GM19397 (cell line): ENCODE measurements around the gene HSDL1.
A peak's percentile ranks its signal among the peaks of the same experiment; 100 is the strongest.
"Not testable (repeated sequence)": the region's sequence is repeated elsewhere in the genome, so short reads cannot be mapped to it uniquely, and the experiment has no call there.

Experiments
- ATAC-seq: cut with Tn5 transposase; IDR thresholded peaks from one replicate; pipeline ENCODE4 v1.9.1; 2021; ENCODE audit warnings: mild to moderate bottlenecking, moderate library complexity; ENCODE audit not compliant: unreplicated experiment

Gene HSDL1

DNA sequence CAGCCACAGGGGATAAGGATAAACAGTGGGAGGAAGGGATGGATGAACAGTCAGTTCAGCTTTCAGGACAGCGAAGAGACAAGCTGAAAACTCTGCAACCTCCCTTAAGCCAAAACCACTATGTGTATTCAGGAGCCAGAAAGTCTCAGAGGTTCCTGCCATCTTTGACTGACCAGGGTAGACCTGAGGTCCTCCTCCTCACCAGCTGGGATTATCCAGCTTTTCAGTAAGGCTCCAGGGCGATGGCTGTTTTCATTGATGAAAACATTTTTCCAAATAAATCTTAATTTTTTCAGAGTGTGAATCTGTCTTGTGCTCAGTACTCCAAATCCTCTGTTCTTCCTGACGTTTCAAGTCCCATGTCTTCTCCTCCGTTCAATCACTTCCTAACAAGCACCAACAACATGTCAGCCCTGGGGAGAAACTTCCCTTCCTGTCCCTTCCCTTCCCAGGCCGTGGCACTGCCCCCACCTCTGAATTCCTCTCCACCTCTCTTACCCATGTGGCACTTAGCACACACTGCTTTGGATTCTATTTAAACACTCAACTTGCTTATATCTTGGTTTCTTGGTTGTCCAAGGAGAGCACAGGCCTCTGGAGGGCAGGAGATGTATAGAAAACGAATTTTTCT, 5.2 kb downstream of the HSDL1 start:
- no peak for ATAC-seq

DNA sequence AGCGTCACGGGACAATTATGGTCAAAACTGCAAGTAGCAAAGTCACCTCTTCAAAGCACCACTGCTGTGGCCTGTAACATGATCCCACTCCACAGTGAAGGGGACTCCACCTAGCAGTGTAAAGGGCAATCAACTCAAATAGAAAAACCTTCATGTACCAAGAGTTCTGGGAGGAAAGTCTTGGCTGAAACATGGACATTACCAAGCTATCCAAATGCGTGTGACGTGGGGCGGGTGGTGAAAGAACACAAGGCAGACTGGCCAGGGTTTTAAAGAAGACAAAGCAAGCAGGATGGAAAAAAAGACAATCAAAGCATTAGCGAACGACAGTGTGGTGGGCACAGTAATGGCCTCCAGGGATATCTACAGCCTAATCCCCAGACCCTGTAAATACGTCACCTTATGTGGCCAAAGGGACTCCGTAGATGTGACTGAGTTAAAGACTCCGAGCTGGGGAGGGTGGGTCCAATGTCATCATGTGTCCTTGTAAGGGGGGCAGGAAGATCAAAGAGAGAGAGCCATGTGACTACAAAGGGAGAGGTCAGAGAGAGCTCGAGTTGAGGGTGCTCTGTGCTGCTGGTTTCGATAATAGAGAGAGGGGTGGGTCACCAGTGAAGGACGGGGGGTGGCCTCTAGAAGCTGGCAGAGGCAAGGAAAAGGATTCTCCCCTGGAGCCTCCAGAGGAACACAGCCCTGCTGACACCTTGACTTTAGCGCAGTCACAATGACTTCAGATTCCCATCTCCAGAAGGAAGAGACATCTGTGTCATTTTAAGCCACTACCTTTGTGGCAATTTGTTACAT, 6.0 kb downstream of the HSDL1 start:
- ATAC-seq: no peak

DNA sequence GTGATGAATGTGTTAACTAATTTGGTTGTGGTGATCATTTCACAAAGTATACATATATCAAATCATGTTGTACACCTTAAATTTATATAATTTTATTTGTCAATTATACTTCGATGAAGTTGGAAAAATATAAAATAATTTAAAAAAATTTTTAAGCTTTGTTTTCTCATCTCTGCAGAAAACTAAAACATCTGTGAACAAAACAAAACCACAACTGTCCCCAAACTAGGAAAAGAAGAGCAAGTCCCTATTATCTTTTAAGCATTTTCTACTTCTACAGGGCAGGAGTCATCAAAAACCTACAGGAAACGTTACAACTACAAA, 6.5 kb downstream of the HSDL1 start:
- no peak for ATAC-seq

DNA sequence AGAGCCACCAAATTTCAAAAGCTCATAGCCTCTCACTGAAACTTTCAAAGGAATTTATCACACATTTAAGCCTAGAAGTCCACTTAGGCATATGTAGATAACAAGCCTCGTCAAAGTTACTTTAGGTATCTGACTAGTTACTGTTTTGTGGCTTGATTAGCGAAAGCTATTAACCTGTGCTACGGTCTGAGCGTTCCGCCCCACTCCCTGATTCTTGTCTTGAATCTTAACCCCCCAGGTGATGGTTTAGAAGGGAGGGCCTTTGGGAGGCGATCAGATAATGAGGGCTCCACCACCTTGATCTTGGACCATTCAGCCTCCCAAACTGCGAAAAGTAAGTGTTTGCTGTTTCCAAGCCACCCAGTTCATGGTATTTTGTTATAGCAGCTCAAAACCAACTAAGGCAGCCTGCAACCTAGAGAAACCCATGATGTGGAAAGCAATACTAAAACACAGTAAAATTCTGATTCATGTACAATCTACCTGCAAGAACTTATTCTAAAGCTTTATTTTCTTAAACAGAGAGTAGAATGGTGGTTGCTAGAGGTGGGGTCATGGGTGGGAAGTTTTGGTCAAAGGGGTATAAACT, 7.1 kb downstream of the HSDL1 start:
- no peak for ATAC-seq

DNA sequence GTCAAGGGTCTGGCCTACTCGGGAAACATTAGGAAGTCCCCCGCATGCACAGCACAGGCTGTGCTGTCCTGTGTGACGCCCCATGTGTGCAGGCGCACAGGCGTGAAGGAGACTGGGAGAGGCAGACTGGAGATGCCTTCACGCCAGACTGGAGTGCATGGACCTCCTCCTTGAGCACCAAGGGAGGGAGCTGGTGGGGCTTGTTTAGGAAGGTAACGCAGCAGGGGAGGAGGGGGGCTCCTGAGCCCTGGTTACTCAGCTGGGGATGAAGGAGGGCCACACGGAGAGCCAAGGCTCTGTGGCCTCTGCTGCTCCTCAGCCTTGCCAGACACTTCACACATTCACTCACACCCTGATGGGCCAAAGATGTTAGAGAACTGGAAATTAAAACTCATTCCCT, 7.7 kb downstream of the HSDL1 start:
- ATAC-seq: no peak

DNA sequence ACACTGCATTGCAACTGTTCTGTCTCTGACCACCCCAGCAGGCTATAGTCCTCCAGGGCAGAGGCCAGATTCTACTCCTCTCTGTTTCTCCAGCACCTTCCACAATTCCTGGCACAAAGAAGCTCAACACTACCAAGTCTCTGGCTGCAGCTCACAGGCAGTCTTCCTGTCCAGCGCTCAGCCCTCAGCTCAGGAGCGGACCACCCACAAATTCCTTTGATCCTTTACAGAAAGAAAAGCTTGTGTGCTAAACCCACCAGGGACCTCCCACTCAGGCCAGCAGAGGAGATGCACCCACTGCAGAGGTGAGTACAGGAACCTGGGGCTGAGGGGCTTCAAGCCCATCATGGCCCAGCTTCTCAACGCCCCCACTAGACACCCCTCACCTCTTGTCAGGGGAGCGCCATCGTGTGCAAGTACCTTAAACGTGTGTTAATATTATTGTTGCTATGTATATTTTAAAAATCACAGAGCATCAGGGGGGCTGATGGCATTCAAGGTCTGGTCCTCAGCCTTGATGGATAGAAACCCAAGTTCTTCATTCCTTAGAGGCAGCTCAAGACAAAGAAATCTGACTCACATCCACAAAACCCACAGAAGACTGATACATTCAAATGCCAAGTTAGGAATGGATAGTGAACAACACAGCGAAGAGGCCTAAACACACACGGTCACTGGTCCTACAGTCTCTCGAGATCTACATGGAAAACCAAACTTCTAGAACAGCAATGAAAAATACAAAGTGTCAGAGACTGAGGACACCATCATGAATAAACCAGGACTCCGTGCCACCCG, 8.4 kb downstream of the HSDL1 start:
- ATAC-seq: no peak

DNA sequence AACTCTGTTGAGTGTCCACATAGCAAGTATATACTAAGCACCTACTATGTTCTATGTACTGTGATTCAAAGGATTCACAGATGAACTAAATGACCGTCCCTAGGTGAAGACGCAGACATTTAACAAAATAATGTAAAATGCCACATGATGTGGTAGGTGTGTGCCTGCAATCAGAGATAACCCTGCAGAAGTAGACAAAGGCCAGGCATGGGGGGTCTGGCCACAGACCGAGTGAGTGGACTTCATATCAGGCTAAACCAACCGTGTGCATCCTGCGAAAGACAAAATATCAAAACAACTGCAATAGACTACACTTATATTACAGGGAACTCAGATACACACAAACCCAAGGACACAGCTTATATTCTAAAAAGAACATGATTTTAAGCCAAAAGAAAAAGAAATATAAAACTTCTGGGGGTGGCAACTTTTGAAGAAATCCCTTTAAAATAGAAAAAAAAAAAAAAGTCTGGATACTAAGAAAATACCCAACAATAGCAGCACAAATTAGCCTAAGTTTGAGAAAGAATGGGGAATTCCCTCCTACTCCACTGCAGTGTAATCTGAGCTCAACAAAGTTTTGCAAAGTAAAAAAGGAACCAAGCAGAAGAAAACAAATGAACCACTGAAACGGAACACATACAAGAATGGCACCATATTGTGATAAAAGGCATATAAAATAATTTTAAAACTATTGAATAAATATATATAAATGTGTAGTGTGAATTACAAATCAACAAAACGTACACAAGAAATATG, 12.3 kb downstream of the HSDL1 start:
- ATAC-seq: no peak

DNA sequence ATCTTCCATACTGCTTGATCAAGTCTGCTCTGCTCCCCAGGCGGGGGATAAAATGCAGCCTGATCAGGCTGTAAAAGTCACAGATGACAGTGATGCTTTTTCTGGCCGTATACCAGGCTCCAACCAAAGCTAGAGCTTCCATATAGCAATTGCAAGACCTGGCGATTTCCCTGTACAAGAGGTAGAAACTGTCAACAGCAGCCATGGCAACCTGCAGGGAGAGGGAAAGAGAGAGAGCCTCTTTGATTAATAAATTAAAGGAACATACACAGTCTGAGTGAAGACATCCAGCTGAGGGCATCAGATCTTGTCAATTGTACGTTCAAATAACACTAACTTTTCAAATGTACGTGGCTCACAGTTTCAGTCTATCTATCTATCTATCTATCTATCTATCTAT, 13.9 kb downstream of the HSDL1 start:
- ATAC-seq: no peak

DNA sequence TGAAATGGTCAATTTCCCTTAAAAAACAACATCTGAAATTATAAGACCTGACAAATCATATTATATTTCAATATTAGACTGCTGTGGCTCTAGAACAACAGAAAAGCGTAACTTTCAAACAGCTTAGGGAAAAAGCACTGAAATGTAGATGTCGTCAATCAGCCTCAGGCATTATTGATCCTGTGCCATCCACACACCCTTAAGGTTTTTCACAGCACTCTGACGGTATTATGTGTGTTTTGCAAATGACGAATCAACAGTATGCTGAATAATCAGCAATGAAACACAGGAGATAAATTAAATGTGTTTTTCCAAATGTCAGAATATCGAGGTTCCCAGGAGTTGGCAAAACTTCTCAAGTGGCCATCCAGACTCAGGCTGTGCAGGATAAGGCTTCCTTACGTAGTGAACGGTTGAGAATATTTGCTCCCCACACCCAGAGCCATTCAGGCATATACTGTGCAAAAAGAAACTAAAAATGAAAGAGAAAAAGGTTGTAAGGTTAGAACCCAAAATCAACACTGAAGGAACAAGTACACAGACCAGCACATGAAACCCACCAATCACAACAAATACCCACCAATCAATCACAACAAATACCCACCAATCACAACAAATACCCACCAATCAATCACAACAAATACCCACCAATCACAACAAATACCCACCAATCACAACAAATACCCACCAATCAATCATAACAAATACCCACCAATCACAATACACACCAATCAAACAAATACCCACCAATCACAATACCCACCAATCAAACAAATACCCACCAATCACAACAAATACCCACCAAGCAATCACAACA, 20.5 kb downstream of the HSDL1 start:
- no peak for ATAC-seq

DNA sequence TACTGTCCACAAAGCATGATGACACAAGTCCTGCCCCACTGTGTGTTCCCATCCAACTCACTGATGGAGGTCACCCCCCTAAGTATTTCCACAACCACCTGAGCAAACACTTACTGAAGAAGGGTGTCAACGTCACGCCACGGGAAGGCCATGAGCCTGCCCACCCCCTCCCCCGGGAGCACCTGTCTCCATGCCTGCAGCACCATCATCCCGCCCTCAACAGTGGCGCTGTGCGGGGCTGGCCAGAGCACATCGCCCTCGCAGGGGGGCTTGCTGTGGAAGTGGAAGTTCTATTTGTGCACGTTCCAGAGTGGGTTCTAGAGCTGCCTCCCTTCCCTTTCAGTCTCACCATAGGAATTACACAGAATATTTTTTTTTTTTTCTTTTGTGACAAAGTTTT, 24.0 kb downstream of the HSDL1 start:
- ATAC-seq: no peak

DNA sequence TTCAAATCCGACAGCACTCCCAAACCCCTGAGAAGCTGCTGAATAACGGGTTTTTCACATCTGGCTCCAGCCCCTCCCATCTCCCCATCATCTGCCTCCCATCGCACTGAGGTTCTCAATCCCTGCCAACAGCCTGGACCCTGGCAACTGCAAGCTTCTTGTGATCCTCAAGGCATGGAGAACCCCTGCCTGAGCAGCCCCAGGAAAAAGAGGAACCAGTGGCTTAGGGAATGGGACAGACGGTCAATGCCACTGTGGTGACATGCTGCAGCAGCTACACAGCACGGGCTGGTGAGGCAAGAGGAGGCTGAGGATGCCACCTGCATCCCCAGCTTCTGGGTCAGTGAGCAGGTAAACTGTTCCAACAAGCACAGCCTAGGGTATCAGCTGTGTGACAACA, 25.0 kb downstream of the HSDL1 start:
- no peak for ATAC-seq

DNA sequence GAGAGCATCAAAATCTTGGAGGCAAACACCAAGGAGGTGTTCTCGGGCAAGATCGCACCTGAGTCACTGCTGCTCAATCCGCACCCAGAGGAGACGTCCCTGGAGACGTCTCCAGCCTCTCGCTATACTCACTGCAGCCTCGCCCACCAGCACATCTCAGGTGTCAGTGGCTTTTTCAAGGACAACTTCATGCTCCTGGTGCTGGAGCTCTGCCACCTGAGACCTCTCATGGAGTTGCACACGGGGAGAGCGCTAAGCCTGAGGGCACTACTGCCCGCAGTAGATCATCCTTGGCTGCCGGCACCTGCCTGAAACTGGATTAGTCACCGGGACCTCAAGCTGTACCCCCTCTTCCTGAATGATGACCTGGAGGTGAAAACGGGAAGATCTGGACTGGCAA, 25.6 kb downstream of the HSDL1 start:
- ATAC-seq: no peak

DNA sequence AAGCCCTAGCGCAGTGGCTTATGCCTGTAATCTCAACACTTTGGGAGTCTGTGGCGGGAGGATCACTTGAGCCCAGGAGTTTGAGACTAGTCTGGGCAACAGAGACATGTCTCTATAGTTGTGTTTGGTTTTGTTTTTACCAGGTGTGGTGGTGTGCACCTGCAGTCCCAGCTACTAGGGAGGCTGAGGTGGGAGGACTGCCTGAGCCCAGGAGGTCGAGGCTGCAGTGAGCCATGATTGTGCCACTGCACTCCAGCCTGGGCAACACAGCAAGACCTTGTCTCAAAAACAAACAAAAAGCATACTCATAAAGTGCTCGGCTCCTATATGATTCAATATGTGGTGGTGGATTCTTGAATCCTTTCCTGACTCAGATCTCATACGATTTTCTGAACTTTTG, 26.7 kb downstream of the HSDL1 start:
- not testable (repeated sequence) for ATAC-seq

DNA sequence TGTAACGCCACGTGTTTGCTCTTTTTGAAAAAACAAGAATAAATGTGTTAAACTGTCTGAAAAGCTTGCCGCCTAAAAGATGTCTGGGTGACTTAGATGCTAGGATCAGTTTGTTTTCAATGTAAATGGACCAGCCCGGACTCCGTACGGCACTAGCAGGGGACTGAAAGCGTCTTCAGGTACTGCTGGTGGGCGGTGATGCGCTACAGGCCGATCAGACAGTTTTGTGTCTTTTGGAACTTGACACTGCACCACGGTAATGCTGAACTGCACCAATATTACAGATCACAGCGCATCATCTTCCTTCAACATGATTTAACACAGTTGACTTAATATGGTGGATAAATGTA, 27.5 kb downstream of the HSDL1 start:
- no peak for ATAC-seq

DNA sequence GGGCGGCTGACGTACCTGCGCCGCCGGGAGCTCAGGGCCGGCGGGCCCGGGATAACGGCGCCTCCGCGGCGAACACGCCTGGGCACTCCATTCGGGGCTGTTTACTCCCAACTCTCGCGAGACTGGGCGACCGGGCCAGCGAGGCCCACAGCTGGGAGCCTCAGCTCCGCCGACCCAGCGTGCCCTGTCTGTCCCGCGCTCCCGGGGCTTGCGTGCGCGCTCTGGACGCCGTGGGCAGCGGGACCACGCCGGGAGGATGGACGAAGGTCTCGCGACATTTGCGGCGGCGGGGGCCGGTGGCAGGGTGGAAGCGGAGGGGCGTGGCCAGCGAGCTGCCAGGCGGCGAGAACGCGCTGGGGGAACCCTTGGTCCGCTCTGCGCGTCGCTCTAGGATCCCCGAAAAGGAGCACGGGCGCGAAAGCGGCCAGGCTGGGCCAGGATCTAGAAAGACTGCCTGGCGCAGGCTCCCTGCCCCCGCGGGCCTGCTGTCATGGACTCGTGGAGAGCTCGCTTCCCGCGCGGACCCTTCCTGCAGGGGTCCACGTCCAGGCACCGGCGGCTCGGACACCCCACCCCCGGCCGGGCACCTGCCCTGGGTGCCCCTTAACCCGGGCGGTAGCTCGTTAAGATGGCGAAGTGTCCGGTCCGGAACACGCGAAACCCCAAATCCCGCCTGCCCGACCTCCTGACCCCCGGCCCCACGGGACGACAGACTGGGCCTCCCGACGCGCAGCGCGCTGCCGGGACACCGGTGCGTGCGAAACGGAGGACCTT, 28.1 kb downstream of the HSDL1 start, which contains the start of gene MBTPS1:
Gene MBTPS1 (minus strand): TSS at position 223 of the 774 bp plus-strand sequence. CDS start 15,159 bp downstream, outside the sequence.
- peak; percentile 94 for ATAC-seq

DNA sequence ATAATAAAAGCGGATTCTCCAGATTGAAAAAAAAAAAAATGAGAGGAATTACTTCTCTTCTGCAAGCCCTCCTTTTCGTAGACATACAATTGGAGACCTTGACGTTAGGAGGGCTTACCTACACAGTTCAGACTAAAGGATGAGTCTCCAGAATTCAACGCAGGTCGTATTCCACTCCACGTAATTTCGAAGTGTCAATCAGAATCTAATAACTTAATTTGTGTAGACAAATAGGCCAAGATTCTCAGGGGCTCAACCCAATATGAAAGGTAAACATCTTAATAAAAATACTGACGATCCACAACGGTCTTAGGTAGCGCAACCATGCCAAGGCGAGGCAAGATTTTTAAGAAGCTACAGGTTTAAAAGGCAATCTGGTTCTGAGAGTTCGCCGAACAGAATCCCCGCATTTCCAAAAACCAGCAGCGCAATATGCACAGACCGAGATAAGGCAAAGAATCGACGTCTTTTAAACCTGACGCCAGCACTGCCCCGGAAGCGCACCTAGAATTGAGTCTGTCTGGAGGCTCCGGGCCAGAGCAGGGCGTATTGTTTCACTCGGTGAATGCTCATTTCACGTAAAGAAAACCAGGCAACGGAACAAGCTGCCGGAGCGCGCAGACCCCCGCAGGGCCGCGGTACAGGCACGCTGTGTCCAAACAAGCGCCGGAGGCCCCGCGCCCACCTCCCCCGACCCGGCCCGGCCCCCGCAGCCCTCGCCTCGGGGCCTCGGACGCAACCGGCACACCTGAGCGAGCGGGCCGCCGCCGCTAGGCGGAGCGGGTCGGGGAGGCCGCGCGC, 28.9 kb downstream of the HSDL1 start:
- ATAC-seq: peak; percentile 27

DNA sequence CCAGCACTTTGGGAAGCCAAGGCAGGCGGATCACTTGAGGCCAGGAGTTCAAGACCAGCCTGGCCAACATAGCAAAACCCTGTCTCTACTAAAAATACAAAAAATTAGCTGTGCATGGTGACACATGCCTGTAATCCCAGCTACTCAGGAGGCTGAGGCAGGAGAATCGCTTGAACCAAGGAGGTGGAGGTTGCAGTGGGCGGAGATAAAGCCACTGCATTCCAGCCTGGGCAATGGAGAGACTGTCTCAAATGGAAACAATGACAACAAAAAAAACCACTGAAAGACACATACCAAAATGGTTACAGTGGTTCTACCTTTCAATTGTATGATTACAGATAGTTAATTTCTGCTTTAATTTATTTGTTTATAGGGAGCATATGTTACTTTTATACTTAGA, 33.0 kb downstream of the HSDL1 start:
- ATAC-seq: not testable (repeated sequence)

DNA sequence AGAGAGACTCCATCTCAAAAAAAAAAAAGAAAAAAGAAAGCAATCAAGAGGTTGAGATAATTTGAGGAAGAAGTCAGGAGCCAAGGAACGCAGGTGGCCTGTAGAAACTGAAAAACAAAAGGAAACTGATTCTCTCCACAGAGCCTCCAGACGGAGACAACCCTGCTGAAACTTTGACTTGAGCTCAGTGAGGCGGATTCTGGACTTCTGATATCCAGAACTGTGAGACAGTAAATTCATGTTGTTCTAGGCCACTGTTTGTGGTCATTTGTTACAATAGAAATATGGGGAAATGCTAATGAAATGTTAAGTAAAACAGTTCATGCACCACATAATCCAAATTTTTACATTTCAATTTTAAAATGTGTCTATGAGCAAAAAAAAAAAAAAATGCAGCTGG, 33.5 kb downstream of the HSDL1 start:
- no peak for ATAC-seq
